ENCODE measurements around the gene LHX4. TPM values are rescaled to one million over a fixed set of nuclear protein-coding genes. Genes with fewer than 3 reads are reported as not detected.

Gene LHX4
- total RNA-seq, 1 donor from 2014 or later, result 2.1 TPM

- peak; percentile 53 for DNase-seq
- peak overlapping the region; percentile 68 for H3K27ac Mint-ChIP-seq (ENCODE audit: unreplicated experiment)
- H3K4me3 Mint-ChIP-seq (ENCODE audit: unreplicated experiment), result no peak overlapping the region
- peaks cover 7% of the 10 kb centered on the region for H3K9me3 Mint-ChIP-seq (ENCODE audit: unreplicated experiment)
- peaks cover 39% of the 10 kb centered on the region for H3K4me1 Mint-ChIP-seq (ENCODE audit: low read depth, unreplicated experiment)
- no peak for TF ChIP-seq CTCF (IDR thresholded peaks at IDR 0.05; ENCODE audit: partially characterized antibody, unreplicated experiment)
- peaks cover 8% of the 10 kb centered on the region for H3K27me3 Mint-ChIP-seq (ENCODE audit: unreplicated experiment)
- H3K36me3 Mint-ChIP-seq (ENCODE audit: unreplicated experiment), result no peaks in the 10 kb centered on the region
These were observed 18.9 kb downstream of the LHX4 start for GRCh38 chr1:180248731-180249681.

GRCh38 chr1:180249725-180250498 lies 19.8 kb downstream of the LHX4 start:
- no peak for DNase-seq
- Mint-ChIP-seq H3K36me3 (ENCODE audit: unreplicated experiment) (no peaks in the 10 kb centered on the region), H3K4me3 (ENCODE audit: unreplicated experiment) (no peak overlapping the region), H3K27me3 (ENCODE audit: unreplicated experiment) (peaks cover 8% of the 10 kb centered on the region), H3K27ac (ENCODE audit: unreplicated experiment) (peak overlapping the region; percentile 46), H3K9me3 (ENCODE audit: unreplicated experiment) (peaks cover 8% of the 10 kb centered on the region), H3K4me1 (ENCODE audit: low read depth, unreplicated experiment) (peaks cover 41% of the 10 kb centered on the region)
- no peak for TF ChIP-seq CTCF (IDR thresholded peaks at IDR 0.05; ENCODE audit: partially characterized antibody, unreplicated experiment)

GRCh38 chr1:180250499-180250770 lies 20.4 kb downstream of the LHX4 start:
- Mint-ChIP-seq H3K36me3 (ENCODE audit: unreplicated experiment) (no peaks in the 10 kb centered on the region), H3K4me3 (ENCODE audit: unreplicated experiment) (no peak overlapping the region), H3K27ac (ENCODE audit: unreplicated experiment) (no peak overlapping the region), H3K4me1 (ENCODE audit: low read depth, unreplicated experiment) (peaks cover 43% of the 10 kb centered on the region), H3K9me3 (ENCODE audit: unreplicated experiment) (peaks cover 8% of the 10 kb centered on the region), H3K27me3 (ENCODE audit: unreplicated experiment) (peaks cover 9% of the 10 kb centered on the region)
- TF ChIP-seq CTCF (IDR thresholded peaks at IDR 0.05; ENCODE audit: partially characterized antibody, unreplicated experiment), result no peak
- no peak for DNase-seq

- Mint-ChIP-seq H3K27me3 (ENCODE audit: unreplicated experiment) (peaks cover 11% of the 10 kb centered on the region), H3K36me3 (ENCODE audit: unreplicated experiment) (no peaks in the 10 kb centered on the region), H3K4me3 (ENCODE audit: unreplicated experiment) (no peak overlapping the region), H3K9me3 (ENCODE audit: unreplicated experiment) (peaks cover 8% of the 10 kb centered on the region), H3K4me1 (ENCODE audit: low read depth, unreplicated experiment) (peaks cover 49% of the 10 kb centered on the region), H3K27ac (ENCODE audit: unreplicated experiment) (no peak overlapping the region)
- TF ChIP-seq CTCF (IDR thresholded peaks at IDR 0.05; ENCODE audit: partially characterized antibody, unreplicated experiment), result no peak
- DNase-seq, result no peak
These were observed 20.9 kb downstream of the LHX4 start for GRCh38 chr1:180250883-180251509.

Measured in glutamatergic neuron (in vitro differentiated cells).